Stimulated activated CD8-positive, alpha-beta memory T cell treated with anti-CD3 and anti-CD28 coated beads, Interleukin-12 subunit alpha, Interleukin-12 subunit beta, amount 100 ng/mL, for 24 hours (primary cell): ENCODE data around the gene HECW1.

Experiments
- DNase-seq: peaks from one replicate; pipeline ENCODE4 v3.0.0-alpha.2; 2020; ENCODE audit errors: extremely low read depth

HECW1 gene

GRCh38 chr7:43502941-43503340, 390.5 kb downstream of the HECW1 start:
- no peak for DNase-seq

- no peak for DNase-seq
Observed at GRCh38 chr7:43505412-43505811, 393.0 kb downstream of the HECW1 start.

- no peak for DNase-seq
Observed at GRCh38 chr7:43506460-43506859, 394.0 kb downstream of the HECW1 start.

- DNase-seq, result no peak
Observed at GRCh38 chr7:43508461-43508860, 396.0 kb downstream of the HECW1 start.

GRCh38 chr7:43509906-43510305, 397.5 kb downstream of the HECW1 start:
- DNase-seq, result no peak

GRCh38 chr7:43511029-43511428, 398.6 kb downstream of the HECW1 start:
- DNase-seq, result no peak

GRCh38 chr7:43511769-43512515, 399.5 kb downstream of the HECW1 start:
- DNase-seq, result no peak

- DNase-seq, result no peak
Observed at GRCh38 chr7:43513251-43513650, 400.8 kb downstream of the HECW1 start.

- no peak for DNase-seq
Observed at GRCh38 chr7:43516581-43517342, 404.3 kb downstream of the HECW1 start.

GRCh38 chr7:43517464-43517863, 405.0 kb downstream of the HECW1 start:
- no peak for DNase-seq

GRCh38 chr7:43520201-43520600, 407.8 kb downstream of the HECW1 start:
- no peak for DNase-seq

- DNase-seq, result no peak
Observed at GRCh38 chr7:43522406-43523156, 410.1 kb downstream of the HECW1 start.

- DNase-seq, result no peak
Observed at GRCh38 chr7:43528576-43529354, 416.3 kb downstream of the HECW1 start.

- DNase-seq, result no peak
Observed at GRCh38 chr7:43530553-43531410, 418.3 kb downstream of the HECW1 start.

- no peak for DNase-seq
Observed at GRCh38 chr7:43531700-43532099, 419.3 kb downstream of the HECW1 start.

- DNase-seq, result no peak
Observed at GRCh38 chr7:43533801-43534479, 421.5 kb downstream of the HECW1 start.

GRCh38 chr7:43535031-43535451, 422.6 kb downstream of the HECW1 start:
- DNase-seq, result no peak

GRCh38 chr7:43535810-43536585, 423.6 kb downstream of the HECW1 start:
- no peak for DNase-seq

GRCh38 chr7:43536773-43537172, 424.3 kb downstream of the HECW1 start:
- no peak for DNase-seq
